ENCODE measurements around the gene REG1B. TPM values are rescaled to one million over a fixed set of nuclear protein-coding genes. Genes with fewer than 3 reads are reported as not detected.

Gene REG1B
- polyA plus RNA-seq, 1 donor = 0.24 TPM

Other genes starting within 250 kb of the REG1B start
- 5.0 TPM for gene REG3G, start 62.3 kb downstream of the REG1B start, polyA plus RNA-seq
- gene REG1A, start 32.5 kb upstream of the REG1B start, polyA plus RNA-seq = 2.5 TPM
- gene REG3A, start 71.8 kb upstream of the REG1B start, polyA plus RNA-seq = 1.4 TPM